IPS DF 6.9 (cell line): ENCODE measurements around the gene LARP6.
"Not testable (repeated sequence)": the region's sequence is repeated elsewhere in the genome, so short reads cannot be mapped to it uniquely, and the experiment has no call there.

ENCODE experiments used
- DNase-seq: peaks from one replicate; pipeline ENCODE4 v3.0.0-alpha.2; 2013; ENCODE audit warnings: low read depth, low spot score
- H3K27ac ChIP-seq: one replicate; pipeline ENCODE4 v1.5.1; 2013; ENCODE audit warnings: low read length, control low read depth
- H3K27me3 ChIP-seq: 2 replicates; pipeline ENCODE4 v1.6.1; 2013; ENCODE audit warnings: mild to moderate bottlenecking, low read length; ENCODE audit not compliant: control insufficient read depth, insufficient read depth
- H3K36me3 ChIP-seq: 2 replicates; pipeline ENCODE4 v1.6.1; 2013; ENCODE audit warnings: low read length; ENCODE audit not compliant: control insufficient read depth, insufficient read depth
- H3K4me1 ChIP-seq: 2 replicates; pipeline ENCODE4 v1.6.1; 2013; ENCODE audit warnings: low read length; ENCODE audit not compliant: control insufficient read depth, insufficient read depth
- H3K4me3 ChIP-seq: 2 replicates; pipeline ENCODE4 v1.5.1; 2013; ENCODE audit warnings: mild to moderate bottlenecking, low read length
- H3K9me3 ChIP-seq: 2 replicates; pipeline ENCODE4 v1.6.1; 2013; ENCODE audit warnings: low read length, inconsistent platforms; ENCODE audit not compliant: control insufficient read depth, insufficient read depth
- WGBS: extraction: QIAGEN DNeasy Blood & Tissue Kit; methylation state at CpG from one replicate; pipeline ENCODE4 v1.1.7; 2013; ENCODE audit warnings: mixed read lengths, missing lambda C conversion rate; ENCODE audit not compliant: insufficient read length, insufficient coverage; 5-methylcytosine and 5-hydroxymethylcytosine counted together

Gene LARP6

GRCh38 chr15:70859322-70859908 is 5.5 kb upstream of the LARP6 start:
- Histone ChIP-seq H3K4me3 (no peak overlapping the region), H3K9me3 (no peaks in the 10 kb centered on the region), H3K4me1 (no peaks in the 10 kb centered on the region), H3K27me3 (no peaks in the 10 kb centered on the region), H3K27ac (no peak overlapping the region), H3K36me3 (no peaks in the 10 kb centered on the region)
- DNase-seq = no peak
- no CpG with 5 or more reads among the region's 14 CpGs for WGBS

GRCh38 chr15:70858614-70859321 is 4.8 kb upstream of the LARP6 start:
- not testable (repeated sequence) for H3K27ac ChIP-seq, H3K4me3 ChIP-seq, H3K9me3 ChIP-seq, H3K36me3 ChIP-seq, DNase-seq, H3K27me3 ChIP-seq, H3K4me1 ChIP-seq
- WGBS = no CpG with 5 or more reads among the region's 9 CpGs

- Histone ChIP-seq H3K9me3 (no peaks in the 10 kb centered on the region), H3K4me1 (no peaks in the 10 kb centered on the region), H3K4me3 (no peak overlapping the region), H3K27me3 (no peaks in the 10 kb centered on the region), H3K27ac (no peak overlapping the region), H3K36me3 (no peaks in the 10 kb centered on the region)
- DNase-seq = no peak
- no CpG with 5 or more reads among the region's 3 CpGs for WGBS
Measured at GRCh38 chr15:70857562-70858285, 3.8 kb upstream of the LARP6 start.

GRCh38 chr15:70856884-70857561 is 3.1 kb upstream of the LARP6 start:
- Histone ChIP-seq H3K4me1 (0 out of 2 replicates have a peak, but pooled peaks cover 1% of the 10 kb centered on the region), H3K27me3 (no peaks in the 10 kb centered on the region), H3K27ac (no peak overlapping the region), H3K36me3 (no peaks in the 10 kb centered on the region), H3K9me3 (no peaks in the 10 kb centered on the region), H3K4me3 (no peak overlapping the region)
- DNase-seq = no peak
- no CpG with 5 or more reads among the region's 5 CpGs for WGBS

GRCh38 chr15:70856177-70856883 is 2.4 kb upstream of the LARP6 start:
- H3K4me1 ChIP-seq = 0 out of 2 replicates have a peak, but pooled peaks cover 1% of the 10 kb centered on the region
- WGBS = no CpG with 5 or more reads among the region's 7 CpGs
- no peaks in the 10 kb centered on the region for H3K27me3 ChIP-seq
- no peak overlapping the region for H3K27ac ChIP-seq
- no peaks in the 10 kb centered on the region for H3K9me3 ChIP-seq
- H3K36me3 ChIP-seq = no peaks in the 10 kb centered on the region
- DNase-seq = no peak
- H3K4me3 ChIP-seq = no peak overlapping the region

GRCh38 chr15:70855764-70856163 is 1.8 kb upstream of the LARP6 start:
- Histone ChIP-seq H3K27ac (no peak overlapping the region), H3K36me3 (no peaks in the 10 kb centered on the region), H3K4me3 (no peak overlapping the region), H3K4me1 (0 out of 2 replicates have a peak, but pooled peaks cover 1% of the 10 kb centered on the region), H3K27me3 (no peaks in the 10 kb centered on the region), H3K9me3 (no peaks in the 10 kb centered on the region)
- DNase-seq = no peak
- WGBS = no CpG with 5 or more reads among the region's 2 CpGs

- Histone ChIP-seq H3K27me3 (no peaks in the 10 kb centered on the region; the same call in 1 of the 2 replicates), H3K9me3 (no peaks in the 10 kb centered on the region), H3K27ac (no peak overlapping the region), H3K36me3 (no peaks in the 10 kb centered on the region), H3K4me3 (peak overlapping the region; percentile 95; the same call in 1 of the 2 replicates), H3K4me1 (0 out of 2 replicates have a peak, but pooled peaks cover 1% of the 10 kb centered on the region)
- no peak for DNase-seq
- WGBS = no CpG with 5 or more reads among the region's 4 CpGs
Measured at GRCh38 chr15:70854666-70854976, 664 bp upstream of the LARP6 start.

GRCh38 chr15:70853318-70853972 is 512 bp downstream of the LARP6 start:
- no CpG with 5 or more reads among the region's 54 CpGs for WGBS
- Histone ChIP-seq H3K9me3 (no peaks in the 10 kb centered on the region), H3K36me3 (no peaks in the 10 kb centered on the region), H3K27ac (no peak overlapping the region), H3K27me3 (no peaks in the 10 kb centered on the region; the same call in 1 of the 2 replicates), H3K4me1 (0 out of 2 replicates have a peak, but pooled peaks cover 1% of the 10 kb centered on the region), H3K4me3 (peak overlapping the region; percentile 95)
- no peak for DNase-seq

GRCh38 chr15:70852501-70853317 is 1.2 kb downstream of the LARP6 start:
- Histone ChIP-seq H3K27ac (no peak overlapping the region), H3K36me3 (no peaks in the 10 kb centered on the region), H3K27me3 (no peaks in the 10 kb centered on the region; the same call in 1 of the 2 replicates), H3K9me3 (no peaks in the 10 kb centered on the region), H3K4me3 (peak overlapping the region; percentile 95; the same call in 1 of the 2 replicates), H3K4me1 (0 out of 2 replicates have a peak, but pooled peaks cover 1% of the 10 kb centered on the region)
- DNase-seq = no peak
- WGBS = no CpG with 5 or more reads among the region's 11 CpGs
